Mesothelial cell of epicardium (in vitro differentiated cells): ENCODE data around the gene RPL11. TPM values are rescaled to one million over a fixed set of nuclear protein-coding genes. Genes with fewer than 3 reads are reported as not detected.
"Not testable (repeated sequence)": the region's sequence is repeated elsewhere in the genome, so short reads cannot be mapped to it uniquely, and the experiment has no call there.

Experiments used
- DNase-seq, 2 experiments: peaks; one replicate each; pipeline ENCODE4 v3.0.0; 2021; ENCODE audit warnings: low spot score in 2 of 2; ENCODE audit not compliant: unreplicated experiment in 2 of 2
- H3K27ac Mint-ChIP-seq: 2 replicates; pipeline ENCODE4 v1.8.0; 2021; ENCODE audit warnings: mixed read lengths
- H3K27me3 Mint-ChIP-seq: 2 replicates; pipeline ENCODE4 v1.8.0; 2021; ENCODE audit warnings: low read depth, mixed read lengths
- H3K36me3 Mint-ChIP-seq: 2 replicates; pipeline ENCODE4 v1.8.0; 2021; ENCODE audit warnings: mixed read lengths
- H3K4me1 Mint-ChIP-seq: 2 replicates; pipeline ENCODE4 v1.8.0; 2021; ENCODE audit warnings: mixed read lengths
- H3K4me3 Mint-ChIP-seq: 2 replicates; pipeline ENCODE4 v1.8.0; 2021; ENCODE audit warnings: mild to moderate bottlenecking, moderate library complexity, mixed read lengths
- H3K9me3 Mint-ChIP-seq: 2 replicates; pipeline ENCODE4 v1.8.0; 2021; ENCODE audit warnings: mixed read lengths
- total RNA-seq: library from RNA; stranded (reverse); gene quantifications from 3 replicates; pipeline ENCODE4 v1.2.1, GENCODE V29; 2021
- TF ChIP-seq, protein P1 (sequence below): fragments of 200-600 bp; sonication (generic); IDR thresholded peaks from one replicate; pipeline ENCODE4 v1.5.0; 2021; ENCODE audit warnings: antibody characterized with exemption; ENCODE audit not compliant: unreplicated experiment

The RPL11 gene
- total RNA-seq, 1 donor from 2014 or later, result 1,158 TPM

- Mint-ChIP-seq H3K9me3 (no peaks in the 10 kb centered on the region), H3K4me1 (no peaks in the 10 kb centered on the region), H3K27me3 (no peaks in the 10 kb centered on the region), H3K4me3 (no peak overlapping the region), H3K36me3 (peaks cover 2% of the 10 kb centered on the region), H3K27ac (no peak overlapping the region)
- TF ChIP-seq, protein P1, sequence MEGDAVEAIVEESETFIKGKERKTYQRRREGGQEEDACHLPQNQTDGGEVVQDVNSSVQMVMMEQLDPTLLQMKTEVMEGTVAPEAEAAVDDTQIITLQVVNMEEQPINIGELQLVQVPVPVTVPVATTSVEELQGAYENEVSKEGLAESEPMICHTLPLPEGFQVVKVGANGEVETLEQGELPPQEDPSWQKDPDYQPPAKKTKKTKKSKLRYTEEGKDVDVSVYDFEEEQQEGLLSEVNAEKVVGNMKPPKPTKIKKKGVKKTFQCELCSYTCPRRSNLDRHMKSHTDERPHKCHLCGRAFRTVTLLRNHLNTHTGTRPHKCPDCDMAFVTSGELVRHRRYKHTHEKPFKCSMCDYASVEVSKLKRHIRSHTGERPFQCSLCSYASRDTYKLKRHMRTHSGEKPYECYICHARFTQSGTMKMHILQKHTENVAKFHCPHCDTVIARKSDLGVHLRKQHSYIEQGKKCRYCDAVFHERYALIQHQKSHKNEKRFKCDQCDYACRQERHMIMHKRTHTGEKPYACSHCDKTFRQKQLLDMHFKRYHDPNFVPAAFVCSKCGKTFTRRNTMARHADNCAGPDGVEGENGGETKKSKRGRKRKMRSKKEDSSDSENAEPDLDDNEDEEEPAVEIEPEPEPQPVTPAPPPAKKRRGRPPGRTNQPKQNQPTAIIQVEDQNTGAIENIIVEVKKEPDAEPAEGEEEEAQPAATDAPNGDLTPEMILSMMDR, result no peak
- no peak for DNase-seq
These were observed 35.1 kb downstream of the RPL11 start for GRCh38 chr1:23726686-23727085.

GRCh38 chr1:23727362-23727811 is 35.8 kb downstream of the RPL11 start:
- H3K9me3 Mint-ChIP-seq, result no peaks in the 10 kb centered on the region
- H3K4me3 Mint-ChIP-seq, result no peak overlapping the region
- no peaks in the 10 kb centered on the region for H3K4me1 Mint-ChIP-seq
- no peak for DNase-seq
- H3K27me3 Mint-ChIP-seq, result no peaks in the 10 kb centered on the region
- TF ChIP-seq, protein P1, result no peak
- no peak overlapping the region for H3K27ac Mint-ChIP-seq
- peaks cover 6% of the 10 kb centered on the region for H3K36me3 Mint-ChIP-seq

DNA sequence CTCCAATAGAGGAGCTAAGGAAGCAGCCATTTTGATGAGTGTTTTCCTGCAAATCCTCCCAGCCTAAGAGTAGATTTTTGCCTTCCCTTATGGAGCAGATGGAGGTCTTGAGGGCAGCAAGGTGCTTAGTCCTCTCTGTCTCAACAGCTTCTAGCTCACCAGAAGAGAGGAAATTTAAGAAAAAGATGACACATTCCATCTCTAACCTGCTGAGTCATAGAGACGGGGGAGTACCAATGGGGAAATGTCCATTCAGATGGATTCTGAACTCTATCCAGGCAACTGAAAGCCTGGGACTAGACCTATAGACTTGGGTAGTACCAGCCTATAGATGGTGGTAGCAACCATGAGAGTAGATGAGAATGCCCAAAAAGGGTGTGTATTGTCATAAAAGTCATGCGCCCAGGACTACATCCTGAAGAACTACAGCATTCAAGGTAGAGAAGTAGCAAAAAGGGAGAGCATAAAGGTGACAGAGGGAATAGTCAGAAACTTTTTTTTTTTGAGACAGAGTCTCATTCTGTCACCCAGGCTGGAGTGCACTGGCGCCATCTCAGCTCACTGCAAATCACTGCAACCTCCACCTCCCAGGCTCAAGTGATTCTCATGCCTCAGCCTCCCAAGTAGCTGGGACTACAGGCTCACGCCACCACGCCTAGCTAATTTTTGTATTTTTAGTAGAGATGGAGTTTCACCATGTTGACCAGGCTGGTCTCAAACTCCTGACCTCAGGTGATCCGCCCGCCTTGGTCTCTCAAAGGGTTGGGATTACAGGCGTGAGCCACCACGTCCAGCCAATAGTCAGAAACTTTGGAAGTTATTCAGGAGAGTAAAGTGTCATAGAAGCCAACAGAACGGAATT is 41.0 kb downstream of the RPL11 start:
- no peak for DNase-seq
- Mint-ChIP-seq H3K27ac (no peak overlapping the region), H3K4me3 (no peak overlapping the region), H3K4me1 (no peaks in the 10 kb centered on the region), H3K9me3 (no peaks in the 10 kb centered on the region), H3K27me3 (no peaks in the 10 kb centered on the region), H3K36me3 (peaks cover 10% of the 10 kb centered on the region)
- TF ChIP-seq, protein P1, result no peak

- H3K36me3 Mint-ChIP-seq, H3K27me3 Mint-ChIP-seq, H3K4me1 Mint-ChIP-seq, H3K9me3 Mint-ChIP-seq, H3K4me3 Mint-ChIP-seq, H3K27ac Mint-ChIP-seq, DNase-seq: not testable (repeated sequence)
These were observed 41.7 kb downstream of the RPL11 start for GRCh38 chr1:23733281-23733680.

DNA sequence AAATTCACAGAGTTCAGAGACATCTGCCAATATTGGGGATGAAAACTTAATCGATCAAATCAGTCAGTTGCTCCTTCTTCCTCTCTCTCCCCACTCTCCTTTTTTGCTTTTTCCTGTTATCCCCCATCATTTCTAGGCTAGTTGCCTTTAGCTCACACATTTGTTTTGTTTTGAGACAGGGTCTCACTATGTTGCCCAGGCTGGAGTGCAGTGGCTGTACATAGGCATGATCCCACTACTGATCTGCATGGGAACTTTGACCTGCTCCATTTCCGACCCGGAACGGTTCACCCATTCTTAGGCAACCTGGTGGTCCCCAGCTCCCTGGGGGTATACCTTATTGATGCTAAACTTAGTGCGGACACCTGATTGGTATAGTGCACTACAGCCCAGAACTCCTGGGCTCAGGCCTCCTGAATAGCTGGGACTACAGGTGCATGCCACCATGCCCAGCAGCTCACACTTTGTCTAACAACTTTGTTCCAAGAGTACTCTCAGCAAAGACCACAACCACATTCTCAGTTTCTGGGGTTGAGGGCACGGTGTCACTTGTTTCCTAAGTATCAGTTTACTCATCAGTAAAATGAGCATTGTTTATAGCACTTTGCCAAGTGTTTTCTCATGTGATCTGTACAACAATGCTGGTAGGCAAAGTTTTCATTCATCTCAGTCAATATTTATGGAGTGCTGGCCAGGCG is 45.0 kb downstream of the RPL11 start:
- Mint-ChIP-seq H3K27me3 (no peaks in the 10 kb centered on the region), H3K4me3 (no peak overlapping the region), H3K36me3 (peaks cover 10% of the 10 kb centered on the region), H3K4me1 (no peaks in the 10 kb centered on the region), H3K9me3 (no peaks in the 10 kb centered on the region), H3K27ac (no peak overlapping the region)
- TF ChIP-seq, protein P1, result no peak
- DNase-seq, result no peak

GRCh38 chr1:23741609-23742008 is 50.0 kb downstream of the RPL11 start:
- no peaks in the 10 kb centered on the region for H3K36me3 Mint-ChIP-seq
- H3K9me3 Mint-ChIP-seq, result no peaks in the 10 kb centered on the region

More at GRCh38 chr1:23741609-23742008, 50.0 kb downstream of the RPL11 start:
- TF ChIP-seq, protein P1, result no peak
- Mint-ChIP-seq H3K4me1 (peaks cover 26% of the 10 kb centered on the region), H3K4me3 (peak overlapping the region; percentile 83), H3K27ac (no peak overlapping the region), H3K27me3 (no peaks in the 10 kb centered on the region)
- no peak for DNase-seq
